HEK293T (cell line): ENCODE results near the gene CCDC8.

ENCODE experiments used
- ARNT ChIP-seq: fragments of 450-650 bp; IDR thresholded peaks from 2 replicates; pipeline ENCODE4 v1.6.1; 2017; ENCODE audit warnings: mild to moderate bottlenecking
- BHLHE40 ChIP-seq: fragments of 450-650 bp; IDR thresholded peaks from 2 replicates; pipeline ENCODE4 v1.6.1; 2016; ENCODE audit warnings: mild to moderate bottlenecking, moderate library complexity, borderline replicate concordance
- CTBP1 ChIP-seq: fragments of 450-650 bp; IDR thresholded peaks from 2 replicates; pipeline ENCODE4 v1.6.1; 2016; ENCODE audit warnings: borderline replicate concordance
- FOXA1 ChIP-seq: fragments of 450-650 bp; IDR thresholded peaks from 2 replicates; pipeline ENCODE4 v1.6.1; 2016; ENCODE audit warnings: mild to moderate bottlenecking
- TARDBP ChIP-seq: fragments of 450-650 bp; IDR thresholded peaks from 2 replicates; pipeline ENCODE4 v1.6.1; 2016

DNA sequence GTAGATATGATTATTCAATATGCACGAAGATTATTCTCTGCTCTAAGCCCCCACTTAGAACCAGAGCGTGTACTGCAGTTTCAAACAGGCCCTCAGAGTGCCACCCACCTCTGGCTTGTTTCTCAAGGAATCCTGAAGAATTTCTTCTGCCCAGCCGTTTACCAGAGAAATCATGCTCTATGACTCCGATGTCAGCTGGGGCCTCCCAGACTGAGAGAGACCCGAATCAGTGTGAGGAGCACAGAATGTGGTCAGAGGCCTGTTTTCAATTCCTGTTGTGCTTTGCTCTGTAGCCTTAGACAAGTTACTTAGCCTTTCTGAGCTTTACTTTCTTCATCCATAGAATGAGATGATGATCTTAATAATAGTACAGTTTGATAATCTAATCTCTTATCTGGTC lies 9.8 kb upstream of the CCDC8 start:
- TF ChIP-seq TARDBP (no peak), ARNT (no peak), BHLHE40 (no peak), CTBP1 (no peak), FOXA1 (no peak)
